Measurements from ENCODE around the gene EPS15. TPM values are rescaled to one million over a fixed set of nuclear protein-coding genes. Genes with fewer than 3 reads are reported as not detected.
"Not testable (repeated sequence)": the region's sequence is repeated elsewhere in the genome, so short reads cannot be mapped to it uniquely, and the experiment has no call there.

The EPS15 gene
- total and polyA plus RNA-seq, 2 experiments from 2014 or later: 14.9 to 46.0 TPM

GRCh38 chr1:51506537-51506936 lies 12.5 kb downstream of the EPS15 start:
- WGBS (ENCODE audit: low lambda C conversion rate, missing lambda C conversion rate): 47% methylated on average over 3 of the region's 3 CpGs
- TF ChIP-seq CTCF (IDR thresholded peaks at IDR 0.05; ENCODE audit: poor library complexity) (no peak), EZH2phosphoT487 (IDR thresholded peaks at IDR 0.05; ENCODE audit: low read depth, severe bottlenecking, unreplicated experiment) (no peak), EZH2 (IDR thresholded peaks at IDR 0.05; ENCODE audit: borderline replicate concordance) (no peak)
- Histone ChIP-seq H3K9me3 (ENCODE audit: low read depth) (no peaks in the 10 kb centered on the region), H3K27me3 (no peaks in the 10 kb centered on the region), H3K27ac (no peak overlapping the region), H4K20me1 (ENCODE audit: insufficient read depth, poor library complexity, severe bottlenecking) (peaks cover 9% of the 10 kb centered on the region), H3K4me2 (peak overlapping the region; percentile 56), H3K9me2 (replicated peaks; ENCODE audit: insufficient read depth) (no peaks in the 10 kb centered on the region), H3K36me3 (replicated peaks; ENCODE audit: insufficient read depth, low read depth) (no peaks in the 10 kb centered on the region), H3K4me1 (ENCODE audit: insufficient read depth) (no peaks in the 10 kb centered on the region), H3K4me3 (no peak overlapping the region), H2AFZ (no peak overlapping the region), H3K79me2 (peaks cover 94% of the 10 kb centered on the region)
- DNase-seq (ENCODE audit: low spot score): peak; percentile 66

- Histone ChIP-seq H3K9me3 (ENCODE audit: low read depth) (no peaks in the 10 kb centered on the region), H3K27ac (no peak overlapping the region), H3K4me3 (no peak overlapping the region), H3K27me3 (no peaks in the 10 kb centered on the region), H3K79me2 (peaks cover 94% of the 10 kb centered on the region), H4K20me1 (ENCODE audit: insufficient read depth, poor library complexity, severe bottlenecking) (peaks cover 2% of the 10 kb centered on the region), H3K36me3 (replicated peaks; ENCODE audit: insufficient read depth, low read depth) (no peaks in the 10 kb centered on the region), H3K4me1 (ENCODE audit: insufficient read depth) (no peaks in the 10 kb centered on the region), H2AFZ (no peak overlapping the region), H3K4me2 (no peak overlapping the region), H3K9me2 (replicated peaks; ENCODE audit: insufficient read depth) (no peaks in the 10 kb centered on the region)
- no peak for TF ChIP-seq CTCF (IDR thresholded peaks at IDR 0.05; ENCODE audit: poor library complexity)
- no peak for TF ChIP-seq EZH2phosphoT487 (IDR thresholded peaks at IDR 0.05; ENCODE audit: low read depth, severe bottlenecking, unreplicated experiment)
- TF ChIP-seq EZH2 (IDR thresholded peaks at IDR 0.05; ENCODE audit: borderline replicate concordance): no peak
- 95% methylated on average over 11 of the region's 11 CpGs for WGBS (ENCODE audit: low lambda C conversion rate, missing lambda C conversion rate)
- no peak for DNase-seq (ENCODE audit: low spot score)
These were observed 14.1 kb downstream of the EPS15 start for GRCh38 chr1:51504806-51505525.

GRCh38 chr1:51501218-51501630 lies 17.8 kb downstream of the EPS15 start:
- H2AFZ ChIP-seq; H3K4me1 ChIP-seq (ENCODE audit: insufficient read depth); H3K27ac ChIP-seq; H3K9me2 ChIP-seq (replicated peaks; ENCODE audit: insufficient read depth); DNase-seq (ENCODE audit: low spot score); H4K20me1 ChIP-seq (ENCODE audit: insufficient read depth, poor library complexity, severe bottlenecking); H3K36me3 ChIP-seq (replicated peaks; ENCODE audit: insufficient read depth, low read depth); H3K9me3 ChIP-seq (ENCODE audit: low read depth); H3K27me3 ChIP-seq; H3K4me3 ChIP-seq; H3K4me2 ChIP-seq: not testable (repeated sequence)
- H3K79me2 ChIP-seq: peaks cover 96% of the 10 kb centered on the region
- over 99% methylated on average over 8 of the region's 8 CpGs for WGBS (ENCODE audit: low lambda C conversion rate, missing lambda C conversion rate)

- Histone ChIP-seq H3K79me2 (peaks cover 96% of the 10 kb centered on the region), H3K36me3 (replicated peaks; ENCODE audit: insufficient read depth, low read depth) (no peaks in the 10 kb centered on the region), H3K9me3 (ENCODE audit: low read depth) (no peaks in the 10 kb centered on the region), H2AFZ (no peak overlapping the region), H3K4me3 (no peak overlapping the region), H3K27ac (no peak overlapping the region), H3K9me2 (replicated peaks; ENCODE audit: insufficient read depth) (no peaks in the 10 kb centered on the region), H3K4me1 (ENCODE audit: insufficient read depth) (no peaks in the 10 kb centered on the region), H4K20me1 (ENCODE audit: insufficient read depth, poor library complexity, severe bottlenecking) (peaks cover 13% of the 10 kb centered on the region), H3K27me3 (no peaks in the 10 kb centered on the region), H3K4me2 (no peak overlapping the region)
- WGBS (ENCODE audit: low lambda C conversion rate, missing lambda C conversion rate): 98% methylated on average over 2 of the region's 2 CpGs
- DNase-seq (ENCODE audit: low spot score): no peak
- no peak for TF ChIP-seq CTCF (IDR thresholded peaks at IDR 0.05; ENCODE audit: poor library complexity)
- TF ChIP-seq EZH2 (IDR thresholded peaks at IDR 0.05; ENCODE audit: borderline replicate concordance): no peak
- no peak for TF ChIP-seq EZH2phosphoT487 (IDR thresholded peaks at IDR 0.05; ENCODE audit: low read depth, severe bottlenecking, unreplicated experiment)
These were observed 19.4 kb downstream of the EPS15 start for GRCh38 chr1:51499694-51500093.

Data from hepatocyte (in vitro differentiated cells).